Dermis microvascular lymphatic vessel endothelial cell (primary cell): ENCODE measurements around the gene MYOZ2. TPM values are rescaled to one million over a fixed set of nuclear protein-coding genes. Genes with fewer than 3 reads are reported as not detected.

Source experiments
- DNase-seq, 2 donors: peaks; one replicate each; pipeline versions ENCODE4 v3.0.0 to v3.0.0-alpha.2; 2010; ENCODE audit warnings: low read depth in 2 of 2
- total RNA-seq: library from RNA; depleted of rRNA; stranded (reverse); fragments of >200 nt; gene quantifications from 2 replicates; pipeline ENCODE4 v1.2.1, GENCODE V29; 2014

Gene MYOZ2
- total RNA-seq, 1 donor from 2014 or later, result under 0.01 TPM

DNA sequence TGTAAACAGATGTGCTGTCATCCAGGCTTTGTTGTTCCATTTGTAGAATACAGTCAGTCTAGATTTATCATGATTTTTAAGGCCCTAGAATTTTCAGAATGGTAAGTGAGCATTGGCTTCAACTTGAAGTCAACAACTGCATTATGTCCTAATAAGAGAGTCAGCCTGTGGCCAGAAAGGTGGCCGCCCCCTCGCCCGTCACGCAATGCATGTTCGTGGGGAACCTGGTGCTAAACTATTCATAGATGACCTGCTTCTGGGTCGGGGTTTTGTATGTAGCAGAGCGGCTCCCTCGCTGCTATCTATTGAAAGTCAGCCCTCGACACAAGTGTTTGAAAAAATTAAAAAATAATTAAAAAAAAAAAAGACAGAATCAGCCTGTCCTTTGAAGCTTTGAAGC is 101.6 kb downstream of the MYOZ2 start:
- no peak for DNase-seq

Other genes starting within 250 kb of the MYOZ2 start
- under 0.01 TPM in 2 replicates for gene SYNPO2, start 247.0 kb upstream of the MYOZ2 start, total RNA-seq
- 14.4 and 16.9 TPM in 2 replicates for gene USP53, start 76.9 kb downstream of the MYOZ2 start, total RNA-seq
- gene FABP2, start 186.3 kb downstream of the MYOZ2 start, total RNA-seq, result not detected in 2 replicates